ENCODE data around the gene SRCAP.
A peak's percentile ranks its signal among the peaks of the same experiment; 100 is the strongest.

SRCAP gene

DNA sequence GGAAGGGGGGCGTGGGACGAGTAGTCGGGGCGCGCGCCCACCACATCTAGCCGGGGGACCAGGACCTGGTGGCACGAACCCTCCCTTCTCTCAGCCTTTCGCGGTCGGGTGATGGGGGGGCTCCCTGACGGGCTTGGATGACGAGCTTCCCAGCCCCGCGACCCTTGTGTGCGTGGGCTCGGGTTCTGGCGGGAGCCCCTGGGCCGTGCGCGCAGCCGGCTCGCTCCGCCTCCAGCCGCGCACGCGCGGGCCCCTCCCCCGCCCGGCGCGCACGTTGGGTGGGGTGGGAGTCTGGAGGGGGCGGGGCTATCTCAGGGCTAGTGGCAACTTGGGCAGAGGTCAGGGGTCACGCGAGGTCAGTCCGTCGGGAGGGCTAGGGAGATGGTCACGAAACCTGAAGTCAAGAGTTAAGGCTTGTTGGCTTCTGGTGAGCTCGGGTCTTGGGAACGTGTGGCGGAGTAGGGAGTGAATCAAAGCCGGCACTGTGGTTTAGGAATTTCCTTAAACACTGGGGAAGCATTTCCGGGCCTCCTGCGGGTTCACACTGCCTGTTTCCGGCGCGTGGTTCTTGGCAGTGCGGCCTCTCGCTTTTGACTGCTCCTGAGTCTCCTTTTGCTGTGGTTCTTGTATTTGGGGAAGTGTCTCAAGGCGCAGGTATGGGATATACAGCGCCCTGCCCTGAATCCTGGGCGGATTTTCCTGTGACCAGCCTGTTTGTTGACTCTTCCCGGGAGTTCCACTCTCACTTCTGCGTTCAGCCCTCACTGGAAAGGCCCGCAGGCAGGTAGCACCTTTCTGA, at the start of gene SRCAP:
SRCAP (plus strand) TSS at position 356 of the 799 bp plus-strand sequence. CDS start 1,654 bp downstream, outside the sequence.
- DNase-seq: peak; percentile 85 to 87

DNA sequence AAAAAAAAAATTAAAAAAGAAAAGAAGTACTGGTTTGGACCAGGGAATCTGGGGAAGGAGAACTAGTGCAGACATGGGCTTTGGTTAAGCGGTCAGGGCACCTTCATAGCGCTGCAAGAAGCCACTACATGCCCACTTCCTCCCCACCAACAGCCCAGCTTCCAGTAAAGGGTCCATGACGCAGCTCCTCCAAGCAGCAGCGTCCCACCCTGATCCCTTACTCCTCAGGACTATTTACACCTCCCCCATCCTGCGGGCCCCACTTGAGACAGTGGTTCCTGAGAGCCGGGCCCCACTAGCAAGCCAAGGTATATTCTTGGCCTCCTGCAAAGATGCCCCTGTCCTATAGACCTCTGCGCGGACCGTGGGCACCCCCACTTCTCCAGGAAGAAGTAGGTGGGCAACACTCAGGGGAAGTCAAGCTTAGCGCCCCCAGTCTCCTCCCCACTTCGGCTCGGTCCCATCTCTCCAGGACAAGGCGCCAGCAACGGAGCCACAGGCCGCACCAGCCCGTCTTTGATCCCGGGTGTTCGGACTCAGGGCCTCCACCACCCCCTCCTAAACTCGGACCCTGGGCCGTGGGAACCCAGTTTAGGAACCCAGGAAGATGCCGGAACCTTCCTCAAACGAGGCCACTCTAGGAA, 49.1 kb upstream of the SRCAP start:
- no peak for DNase-seq

DNA sequence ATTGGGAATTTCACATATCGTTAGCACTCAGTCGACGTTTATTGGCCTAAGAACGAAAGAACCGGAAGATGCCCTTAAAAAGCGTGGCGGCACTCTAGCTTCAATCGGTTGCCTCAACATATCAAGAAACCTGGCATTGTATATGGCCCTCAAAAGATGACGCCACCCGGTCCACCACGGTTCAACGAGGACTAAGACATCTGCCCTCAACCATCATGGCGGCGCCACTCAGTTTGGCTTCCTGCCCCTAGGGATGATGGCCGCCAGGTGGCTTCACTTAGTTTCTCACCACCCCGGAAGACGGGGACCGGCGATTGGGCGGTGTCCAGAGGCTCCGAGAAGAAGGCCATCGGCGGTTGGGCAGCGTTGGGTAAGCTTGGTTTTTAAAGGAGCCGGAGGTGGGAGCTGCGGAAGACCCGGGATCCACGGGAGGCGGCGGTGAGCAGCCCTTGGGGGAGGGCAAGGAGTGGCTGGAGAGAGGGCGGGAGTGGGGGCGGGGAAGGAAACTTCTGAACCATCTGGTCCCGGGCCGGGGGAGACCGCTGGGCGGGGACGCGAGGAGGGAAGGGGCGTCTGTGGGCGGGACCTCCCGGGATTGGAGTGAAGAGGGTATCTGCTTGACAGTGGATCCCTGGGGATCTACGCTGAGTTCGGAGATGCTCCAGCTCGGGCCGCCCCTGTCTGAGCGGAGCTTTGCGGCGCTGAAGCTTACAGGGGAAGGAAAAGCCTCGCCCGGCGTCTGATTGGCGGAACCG, 48.4 kb upstream of the SRCAP start, which contains the start of gene PRR14:
PRR14 (plus strand) TSS at position 592 of the 755 bp plus-strand sequence. CDS start 686 bp downstream, outside the sequence.
- peak; percentile 94 to 99 for DNase-seq

DNA sequence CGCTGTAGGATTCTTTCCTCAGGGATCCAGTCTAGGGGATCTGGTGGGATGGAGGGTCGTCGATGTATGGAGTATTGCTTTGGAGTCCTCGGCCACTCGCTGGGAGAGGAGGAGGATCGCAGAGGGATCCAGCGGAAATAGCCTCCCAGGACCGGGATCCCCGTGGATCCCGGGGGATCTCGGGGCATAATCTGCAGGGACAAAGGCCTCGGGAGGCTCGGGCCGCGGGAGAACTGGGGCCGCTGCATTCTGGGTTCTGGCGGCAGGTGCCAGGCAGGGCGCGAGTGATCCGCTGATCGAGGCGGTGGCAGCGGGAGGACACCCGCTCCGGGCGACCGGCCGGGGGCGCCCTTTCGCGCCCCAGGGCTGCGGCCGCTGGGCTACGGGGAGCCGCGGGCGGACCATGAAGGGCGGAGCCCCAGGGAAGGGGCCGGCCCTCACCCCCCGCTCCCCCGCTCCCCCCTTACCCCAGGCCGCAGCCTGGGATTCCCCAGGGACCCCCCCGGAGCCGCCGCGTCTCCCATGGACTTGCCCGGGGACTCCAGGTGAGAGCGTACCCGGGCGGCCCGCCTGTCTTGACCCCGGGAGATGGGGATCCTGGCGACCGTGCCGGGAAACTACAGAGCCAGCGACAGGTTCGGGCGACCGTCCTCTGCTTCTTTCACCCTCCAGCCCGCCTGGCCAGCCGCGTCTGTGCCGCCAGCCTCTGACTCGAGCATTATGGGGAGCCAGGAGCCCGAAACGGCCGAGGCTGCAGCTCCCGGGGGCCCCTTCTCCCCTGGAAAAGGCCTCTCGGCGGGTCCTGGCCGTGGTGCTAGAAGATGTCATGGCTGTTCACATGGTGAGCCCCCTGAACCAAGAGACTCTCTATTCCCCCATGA, 47.6 kb upstream of the SRCAP start:
- peak; percentile 73 to 75 for DNase-seq

DNA sequence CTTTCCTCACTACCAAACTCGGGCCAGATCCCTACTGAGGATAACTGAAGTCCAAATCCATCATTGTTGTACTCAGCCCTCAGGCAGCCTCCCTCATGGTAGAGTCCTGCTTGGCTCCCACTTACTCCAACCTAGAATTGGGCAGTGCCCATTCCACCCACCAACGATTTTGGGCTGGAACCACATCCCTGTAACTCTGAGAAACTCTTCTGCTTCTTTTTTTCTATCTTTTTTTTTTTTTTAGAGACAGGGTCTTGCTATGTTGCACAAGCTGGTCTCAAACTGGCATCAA, 47.0 kb upstream of the SRCAP start:
- DNase-seq: no peak

- no peak for DNase-seq
These were observed 46.3 kb upstream of the SRCAP start for GRCh38 chr16:30652718-30653117.

DNA sequence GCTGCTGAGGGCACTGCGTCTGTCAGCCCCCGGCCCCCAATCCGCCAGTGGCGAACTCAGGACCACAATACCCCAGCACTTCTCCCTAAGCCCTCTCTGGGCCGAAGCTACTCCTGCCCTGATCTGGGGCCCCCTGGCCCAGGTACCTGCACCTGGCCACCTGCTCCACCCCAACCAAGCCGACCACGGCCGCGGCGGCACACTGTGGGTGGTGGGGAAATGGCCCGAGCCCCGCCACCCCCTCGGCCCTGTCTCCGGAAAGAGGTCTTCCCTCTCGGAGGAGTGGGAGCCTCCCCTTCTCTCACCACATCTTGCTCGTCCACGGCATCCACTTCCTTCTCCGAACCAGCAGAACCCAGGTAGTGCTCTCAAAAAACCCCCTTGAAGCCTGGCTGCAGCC, 44.1 kb upstream of the SRCAP start:
- no peak for DNase-seq

DNA sequence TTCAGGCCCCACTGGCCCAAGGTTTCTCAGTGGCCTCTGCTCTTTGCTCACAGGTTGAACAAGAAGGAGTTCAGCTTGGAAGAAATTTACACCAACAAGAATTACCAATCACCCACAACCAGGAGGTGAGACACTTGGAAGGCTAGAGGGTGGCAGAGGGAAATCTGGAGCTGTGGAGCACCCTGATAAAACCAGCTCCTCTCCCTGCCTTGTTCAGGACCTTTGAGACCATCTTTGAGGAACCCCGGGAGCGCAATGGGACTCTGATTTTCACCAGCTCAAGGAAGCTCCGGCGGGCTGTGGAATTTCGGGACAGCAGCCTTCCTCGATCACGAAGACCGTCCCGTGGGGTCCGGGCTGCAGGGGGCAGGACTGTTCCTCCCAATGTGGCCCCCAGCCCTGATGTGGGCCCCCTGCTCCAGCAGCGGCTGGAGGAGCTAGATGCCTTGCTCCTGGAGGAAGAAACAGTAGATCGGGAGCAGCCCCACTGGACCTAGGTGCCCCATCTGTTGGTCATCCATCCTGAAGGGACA, 43.1 kb upstream of the SRCAP start:
- no peak for DNase-seq

DNA sequence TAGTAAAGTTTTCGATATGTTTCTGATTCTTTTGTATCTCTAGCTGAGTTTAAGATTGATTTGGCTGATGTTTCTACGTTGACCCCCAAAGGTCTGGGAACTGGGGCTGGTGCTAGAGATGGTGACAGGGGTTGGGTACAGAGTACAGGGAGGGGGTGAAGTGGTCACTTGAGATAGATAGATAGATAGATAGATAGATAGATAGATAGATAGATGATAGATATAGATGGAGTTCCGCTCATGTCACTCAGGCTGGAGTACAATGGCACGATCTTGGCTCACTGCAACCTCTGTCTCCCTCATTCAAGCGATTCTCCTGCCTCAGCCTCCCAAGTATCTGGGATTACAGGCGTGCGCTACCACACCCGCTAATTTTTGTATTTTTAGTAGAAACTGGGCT, 42.6 kb upstream of the SRCAP start:
- no peak for DNase-seq

DNA sequence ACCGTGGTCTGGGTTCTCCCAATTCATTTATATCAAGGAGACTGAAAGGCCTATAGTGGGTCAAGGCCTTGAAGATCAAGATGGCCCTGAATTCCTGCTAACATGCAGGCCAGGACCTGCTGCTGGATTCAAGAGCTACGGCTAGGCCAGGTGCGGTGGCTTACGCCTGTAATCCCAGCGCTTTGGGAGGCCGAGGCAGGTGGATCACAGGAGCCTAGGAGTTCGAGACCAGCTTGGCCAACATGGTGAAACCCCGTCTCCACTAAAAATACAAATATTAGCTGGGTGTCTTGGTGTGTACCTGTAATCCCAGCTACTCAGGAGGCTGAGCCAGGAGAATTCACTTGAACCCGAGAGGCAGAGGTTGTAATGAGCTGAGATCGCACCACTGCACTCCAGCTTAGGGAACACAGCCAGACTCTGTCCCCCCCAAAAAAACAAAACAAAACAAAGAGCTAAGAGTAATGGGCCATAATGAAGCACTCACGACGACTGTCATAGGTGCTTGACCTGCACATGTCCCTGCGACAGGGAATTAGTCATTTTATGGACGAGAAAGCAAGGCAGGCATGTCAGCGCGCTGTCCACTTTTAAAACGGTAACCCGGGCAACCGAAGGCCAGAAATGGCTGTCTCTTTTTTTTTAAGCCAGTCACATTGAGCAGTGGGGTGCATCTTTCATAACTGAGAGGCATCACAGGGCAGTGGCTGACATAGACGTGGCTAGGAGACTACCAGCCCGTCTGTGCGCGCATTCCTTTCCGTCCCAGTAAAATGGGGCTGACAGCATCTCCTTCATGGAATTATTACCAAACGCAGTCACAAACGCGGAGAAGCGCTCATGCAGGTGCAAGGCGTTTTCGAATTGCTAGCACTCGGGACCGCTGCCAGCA, 41.8 kb upstream of the SRCAP start:
- no peak for DNase-seq

GRCh38 chr16:30657866-30658730, 40.9 kb upstream of the SRCAP start, which contains the start of gene FBRS:
FBRS (plus strand) TSS chr16:30658431; CDS start chr16:30659519, 1,088 bp downstream.
- peak; percentile 99 to 100 for DNase-seq

GRCh38 chr16:30658731-30659506, 40.1 kb upstream of the SRCAP start:
- DNase-seq: peak; percentile 60 to 96

DNA sequence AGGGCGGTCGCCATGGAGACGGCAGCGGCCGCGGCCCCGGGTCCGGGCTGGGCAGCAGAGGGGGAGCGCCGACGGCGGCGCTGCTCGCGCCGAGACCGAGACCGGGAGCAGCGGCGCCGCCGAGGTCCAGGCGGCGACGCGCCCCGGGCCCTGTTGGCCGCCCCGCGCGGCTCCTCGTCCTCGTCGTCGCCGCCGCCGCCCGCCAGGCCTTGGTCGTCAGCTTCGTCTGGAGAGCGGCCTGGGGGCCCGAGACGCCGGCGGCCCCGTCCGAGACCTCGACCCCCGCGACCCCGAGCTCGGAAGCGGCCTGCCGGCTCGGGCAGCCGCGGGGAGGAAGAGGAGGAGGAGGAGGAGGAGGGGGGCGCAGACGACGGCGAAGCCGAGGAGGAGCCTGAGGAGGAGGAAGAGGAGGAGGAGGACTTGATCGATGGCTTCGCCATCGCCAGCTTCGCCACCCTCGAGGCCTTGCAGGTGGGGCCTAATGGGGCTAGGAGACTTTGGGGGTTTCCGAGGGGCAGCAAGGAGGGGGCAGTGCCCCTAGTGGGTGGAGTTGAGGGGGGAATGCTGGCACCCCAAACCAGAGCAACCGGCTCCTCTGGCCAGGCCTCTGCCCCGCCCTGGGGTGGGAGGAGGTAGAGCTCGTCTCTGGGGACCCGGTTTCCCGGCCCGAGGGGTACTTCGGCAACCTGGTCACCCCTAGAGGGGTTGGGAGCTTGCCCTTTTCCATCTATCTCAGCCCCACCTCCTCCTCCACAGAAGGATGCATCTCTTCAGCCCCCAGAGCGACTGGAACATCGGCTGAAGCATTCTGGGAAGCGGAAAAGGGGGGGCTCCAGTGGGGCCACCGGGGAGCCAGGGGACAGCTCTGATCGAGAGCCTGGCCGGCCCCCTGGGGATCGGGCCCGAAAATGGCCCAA, 39.2 kb upstream of the SRCAP start:
- peak; percentile 55 to 56 for DNase-seq

DNA sequence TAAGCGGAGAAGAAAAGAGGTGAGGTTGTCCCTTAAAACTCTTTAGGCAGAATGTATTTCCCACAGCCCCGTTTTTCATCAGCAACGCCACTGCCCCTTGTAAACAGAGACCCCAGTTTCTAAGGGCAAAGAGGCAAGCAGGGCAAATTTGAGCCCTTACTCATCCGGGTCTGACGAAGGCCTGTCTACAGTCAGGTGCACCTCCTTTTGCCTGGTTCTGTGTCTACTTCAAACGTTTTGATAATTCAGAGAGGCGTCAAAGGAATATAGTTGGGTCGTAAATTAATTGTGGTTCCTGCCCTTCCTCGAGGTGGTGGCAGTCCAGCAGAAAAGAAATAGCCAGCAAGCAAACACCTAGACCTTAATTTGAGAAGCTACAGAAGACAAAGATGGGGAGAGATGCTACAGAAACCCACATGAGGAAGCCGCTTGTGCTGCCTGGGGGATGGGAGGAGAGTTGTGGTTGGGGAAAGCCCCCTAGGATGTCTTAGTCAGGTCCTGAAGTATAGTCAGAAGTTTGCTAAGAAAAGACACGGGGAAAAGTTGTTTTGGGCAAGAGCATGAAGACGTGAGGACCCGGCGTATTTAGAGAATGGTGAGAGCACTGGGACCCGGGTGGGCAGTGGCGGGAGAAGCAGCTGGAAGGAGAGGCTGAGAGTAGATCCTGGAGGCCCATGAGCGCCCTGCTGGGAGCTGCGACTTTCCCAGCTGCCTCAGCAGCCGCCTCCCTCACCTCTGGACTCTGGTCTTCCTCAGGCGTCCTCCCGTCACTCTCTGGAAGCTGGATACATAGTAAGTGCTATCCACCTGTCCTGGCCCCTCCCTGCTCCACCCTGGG, 38.3 kb upstream of the SRCAP start:
- DNase-seq: peak; percentile 61 to 86

DNA sequence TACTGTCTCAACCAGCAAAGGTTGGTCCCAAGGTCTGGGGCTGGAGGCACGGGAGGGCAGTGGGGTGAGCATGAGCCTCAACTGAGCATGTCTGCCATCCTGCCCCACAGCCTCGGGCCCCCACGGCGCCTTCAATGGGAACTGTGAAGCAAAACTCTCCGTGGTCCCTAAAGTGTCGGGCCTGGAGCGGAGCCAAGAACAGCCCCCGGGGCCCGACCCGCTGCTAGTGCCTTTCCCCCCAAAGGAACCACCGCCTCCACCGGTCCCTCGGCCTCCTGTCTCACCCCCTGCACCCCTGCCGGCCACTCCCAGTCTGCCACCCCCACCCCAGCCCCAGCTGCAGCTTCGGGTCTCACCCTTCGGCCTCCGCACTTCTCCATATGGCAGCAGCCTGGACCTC, 36.5 kb upstream of the SRCAP start:
- DNase-seq: no peak

DNA sequence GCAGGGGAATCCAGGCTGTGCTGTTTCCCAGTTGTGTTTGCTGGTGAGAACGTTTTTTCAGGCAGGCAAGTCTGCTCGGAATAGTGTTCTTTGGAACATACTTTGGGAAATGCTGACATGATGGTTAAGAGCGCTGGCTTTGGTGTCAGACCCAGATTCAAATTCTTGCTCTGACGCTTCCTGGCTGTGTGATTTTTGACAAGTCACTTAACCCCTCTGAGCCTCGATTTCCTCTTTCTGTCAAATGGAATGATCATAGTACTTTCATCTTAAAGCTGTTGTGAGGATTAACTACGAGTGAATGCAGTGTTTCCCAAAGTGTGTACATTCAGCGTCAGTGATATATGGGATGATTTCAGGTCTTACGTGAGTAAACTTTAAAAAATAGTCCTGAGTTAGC, 35.9 kb upstream of the SRCAP start:
- no peak for DNase-seq

DNA sequence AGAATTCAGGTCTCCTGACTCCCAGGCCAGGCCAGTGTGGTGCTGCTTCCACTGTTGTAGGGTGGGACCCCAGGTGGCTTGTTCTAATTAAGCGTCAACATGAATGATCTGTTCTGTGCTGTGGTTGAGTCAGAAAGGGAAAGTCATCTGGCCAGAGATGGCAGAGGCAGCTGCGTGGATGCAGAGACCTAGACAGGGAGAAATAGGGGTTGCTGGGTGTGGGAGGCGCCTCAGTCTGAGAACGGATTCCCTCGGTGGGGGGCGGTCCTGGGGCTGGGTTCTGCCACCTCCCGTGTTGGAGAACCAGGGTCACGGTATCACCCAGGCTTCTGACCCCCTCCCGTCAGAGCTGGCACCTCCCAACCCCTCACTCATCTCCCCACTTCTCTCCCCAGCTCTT, 35.2 kb upstream of the SRCAP start:
- no peak for DNase-seq
